NCI-H2107 treated with DMSO at 0.1 percent for 48 hours (cell line): ENCODE data around the gene GKN1.

Experiments used
- DNase-seq: peaks from one replicate; lab custom pipeline; 2025; ENCODE audit not compliant: unreplicated experiment; lab: John Stamatoyannopoulos, UW

GKN1 gene

DNA sequence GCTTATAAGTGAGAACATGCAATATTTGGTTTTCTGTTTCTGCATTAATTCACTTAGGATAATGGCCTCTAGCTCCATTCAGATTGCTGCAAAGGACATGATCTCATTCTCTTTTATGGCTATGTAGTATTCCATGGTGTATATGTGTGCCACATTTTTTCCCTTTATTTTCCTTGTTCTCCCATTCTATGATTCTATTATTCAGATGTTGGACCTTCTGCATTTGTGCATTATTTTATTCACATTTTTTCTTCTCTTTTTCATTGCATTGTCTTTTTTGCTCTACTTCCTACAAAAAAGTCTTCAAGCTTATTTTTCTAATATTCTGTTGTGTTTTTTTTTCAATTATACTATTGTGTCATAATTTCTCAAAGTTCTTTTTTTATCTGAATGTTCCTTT, 27.4 kb downstream of the GKN1 start:
- DNase-seq: no peak

DNA sequence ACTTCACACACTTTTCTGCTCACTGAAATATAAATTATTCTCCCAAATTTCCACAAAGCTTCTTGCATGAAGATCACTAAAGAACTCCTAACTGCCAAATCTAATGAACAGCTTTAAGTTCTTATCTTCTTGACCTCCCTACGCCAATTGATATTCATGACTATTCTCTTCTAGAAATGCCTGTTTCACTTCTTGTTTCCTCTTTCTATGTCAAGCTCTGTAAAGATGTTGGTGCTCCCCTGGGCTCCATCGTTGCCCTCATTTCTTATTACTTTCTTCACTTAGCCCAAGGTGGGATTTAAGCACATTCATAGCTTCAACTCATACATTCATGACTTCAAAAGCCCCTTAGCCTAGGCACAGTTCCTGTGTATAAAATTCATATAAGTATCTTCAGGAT, 29.3 kb downstream of the GKN1 start:
- no peak for DNase-seq

DNA sequence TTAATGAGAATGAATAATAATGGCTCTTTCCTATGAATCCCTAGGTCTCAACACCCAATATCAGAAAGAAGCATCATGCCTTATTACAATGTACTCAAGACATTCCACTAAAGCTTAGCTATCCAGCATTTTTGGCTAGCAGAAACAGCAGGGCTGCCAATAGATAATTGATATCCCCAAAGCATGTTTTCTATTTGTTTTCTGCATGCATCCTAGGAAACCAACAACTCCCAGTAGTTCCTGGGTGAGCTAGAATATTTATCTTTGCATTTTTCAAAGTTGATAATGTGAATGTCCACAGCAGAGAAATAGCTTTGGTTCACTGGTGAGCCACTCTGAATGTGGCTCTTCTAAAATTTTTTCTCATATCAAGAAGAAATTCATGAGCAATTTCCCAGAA, 32.7 kb downstream of the GKN1 start:
- DNase-seq: no peak

DNA sequence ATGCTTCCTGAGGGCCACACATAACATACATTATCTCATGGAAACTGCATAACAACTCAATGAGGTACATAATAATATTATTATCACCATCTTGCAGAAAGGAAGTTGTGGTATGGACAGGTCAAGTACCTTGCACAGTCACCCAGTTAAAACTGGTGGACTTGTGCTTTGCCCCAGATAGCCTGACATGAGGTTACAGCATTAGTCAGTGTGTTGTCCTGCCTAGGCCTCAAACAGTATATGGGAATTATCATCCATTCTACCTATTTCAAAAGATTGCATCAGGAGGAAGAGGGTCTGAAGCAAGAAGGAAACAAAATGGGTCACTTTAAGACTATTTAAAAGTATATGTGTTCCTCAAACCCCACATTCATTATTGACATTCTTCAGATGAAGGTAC, 33.2 kb downstream of the GKN1 start:
- DNase-seq: no peak

DNA sequence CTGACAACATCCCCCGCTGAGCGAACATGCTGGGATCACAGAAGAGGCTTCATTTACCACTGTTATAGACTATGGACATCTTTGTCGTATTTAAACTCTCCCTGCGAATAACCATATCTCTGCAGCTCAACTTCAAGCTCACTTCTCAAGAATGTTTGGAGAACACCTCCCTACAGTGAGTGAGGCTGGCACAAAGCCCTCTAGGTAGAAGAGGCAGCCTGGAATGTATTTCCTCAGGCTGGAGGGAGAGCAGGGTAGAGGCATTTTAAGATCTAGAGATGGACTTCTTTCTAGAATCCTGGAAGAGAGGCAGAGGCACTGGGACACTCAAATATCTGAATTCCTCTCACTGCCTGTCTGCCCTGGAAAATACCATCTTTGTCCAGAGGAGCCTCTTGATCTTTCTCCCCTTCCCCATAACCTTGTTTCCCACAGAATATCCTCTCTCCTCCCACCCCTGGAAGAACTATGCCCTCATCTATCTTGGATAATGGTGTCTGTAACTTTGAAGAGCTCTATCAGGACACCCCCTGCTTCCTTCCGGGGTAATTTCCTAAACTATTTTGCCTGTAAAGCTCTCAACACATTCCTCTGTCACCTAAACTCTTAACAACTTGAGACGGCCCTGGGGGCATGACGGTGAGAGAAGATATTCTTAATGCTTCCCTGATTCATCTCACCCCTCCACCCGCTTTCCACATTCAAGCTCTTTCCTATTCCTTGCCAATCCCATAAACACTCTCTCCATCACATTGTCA, 36.2 kb downstream of the GKN1 start:
- no peak for DNase-seq

DNA sequence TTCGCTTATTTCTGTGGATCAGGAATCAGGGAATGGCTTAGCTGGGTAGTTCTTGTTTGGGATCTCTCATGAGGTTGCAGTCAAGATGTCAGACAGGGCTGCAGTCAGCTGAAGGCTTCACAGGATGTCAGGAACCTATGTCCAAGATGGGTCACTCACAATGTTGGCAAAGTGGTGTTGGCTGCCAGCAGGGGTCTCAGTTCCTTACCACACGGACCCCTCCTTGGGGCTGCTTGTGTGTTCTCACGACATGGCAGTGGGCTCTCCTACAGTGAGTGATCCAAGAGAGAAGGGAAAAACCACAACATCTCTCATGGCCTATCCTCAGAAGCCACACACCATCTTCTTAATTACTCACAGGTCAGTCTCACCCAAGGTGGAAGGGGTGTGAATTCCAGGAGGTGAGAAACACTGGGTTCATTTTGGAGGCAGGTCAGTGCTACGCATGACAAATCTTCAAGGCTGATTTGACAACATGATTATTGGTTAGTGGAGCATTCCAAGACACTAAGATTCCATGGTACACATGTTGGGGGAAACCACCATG, 37.2 kb downstream of the GKN1 start:
- no peak for DNase-seq

DNA sequence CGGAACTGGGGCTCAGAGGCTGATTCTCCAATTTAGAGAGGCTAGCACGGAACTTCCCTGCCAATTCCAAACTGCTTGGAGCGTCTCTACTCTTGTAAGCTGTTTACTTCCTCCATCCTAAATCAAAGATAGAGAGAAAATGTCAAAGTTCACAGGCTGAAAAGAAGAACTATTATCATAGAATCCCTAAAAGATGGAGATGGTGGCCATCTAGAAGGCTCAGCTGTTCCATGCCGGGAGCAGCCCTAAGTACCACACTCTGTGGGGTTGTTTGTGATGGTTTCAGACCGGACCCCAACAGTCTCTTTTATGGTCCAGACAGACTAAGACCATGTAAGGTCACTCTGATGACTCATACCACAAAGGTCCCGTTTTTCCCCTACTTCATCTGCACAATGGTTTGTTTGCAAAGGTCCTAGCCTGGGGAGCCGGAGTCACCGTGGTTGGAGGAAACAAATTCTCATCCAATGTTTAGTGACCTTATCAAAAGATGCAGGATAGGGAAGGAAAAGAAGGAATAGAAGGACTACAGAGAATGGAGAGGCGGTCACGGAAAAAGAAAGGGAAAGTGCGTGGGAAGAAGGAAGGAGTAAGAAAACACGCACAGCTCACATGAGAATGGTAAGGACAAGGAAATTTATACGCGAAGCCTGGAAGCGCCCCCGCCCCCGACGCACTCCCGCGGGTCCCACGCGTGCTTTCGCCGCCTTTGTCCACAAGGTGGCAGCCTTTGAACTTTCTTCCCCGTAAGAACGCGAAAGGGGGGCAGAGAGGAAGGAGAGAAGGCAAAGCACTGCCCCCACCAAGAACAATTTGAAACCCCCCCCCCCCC, 38.1 kb downstream of the GKN1 start:
- peak; percentile 61 for DNase-seq

DNA sequence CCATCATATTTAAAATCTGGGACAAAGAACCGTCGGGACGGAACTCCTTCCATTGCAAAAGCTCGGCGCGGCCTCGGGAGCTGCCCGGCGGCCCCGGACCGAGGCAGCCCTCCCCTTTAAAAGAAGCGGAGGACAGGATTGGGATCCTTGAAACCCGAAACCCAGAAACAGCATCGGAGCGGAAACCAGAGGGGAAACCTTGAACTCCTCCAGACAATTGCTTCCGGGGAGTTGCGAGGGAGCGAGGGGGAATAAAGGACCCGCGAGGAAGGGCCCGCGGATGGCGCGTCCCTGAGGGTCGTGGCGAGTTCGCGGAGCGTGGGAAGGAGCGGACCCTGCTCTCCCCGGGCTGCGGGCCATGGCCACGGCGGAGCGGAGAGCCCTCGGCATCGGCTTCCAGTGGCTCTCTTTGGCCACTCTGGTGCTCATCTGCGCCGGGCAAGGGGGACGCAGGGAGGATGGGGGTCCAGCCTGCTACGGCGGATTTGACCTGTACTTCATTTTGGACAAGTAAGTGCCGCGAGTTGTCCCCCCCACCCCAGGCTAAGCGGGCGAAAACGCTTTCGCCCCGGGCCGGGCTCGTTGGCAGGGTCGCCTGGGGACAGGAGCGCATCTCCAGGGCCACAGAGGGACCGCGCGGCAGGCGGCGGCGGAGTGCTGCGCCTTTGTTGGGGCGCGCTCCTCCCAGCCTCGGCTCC, 38.9 kb downstream of the GKN1 start, which contains the start of gene ANTXR1:
Gene ANTXR1 (plus strand): TSS at position 38 of the 698 bp plus-strand sequence. CDS start 321 bp downstream, at position 359.
- peak; percentile 61 for DNase-seq

DNA sequence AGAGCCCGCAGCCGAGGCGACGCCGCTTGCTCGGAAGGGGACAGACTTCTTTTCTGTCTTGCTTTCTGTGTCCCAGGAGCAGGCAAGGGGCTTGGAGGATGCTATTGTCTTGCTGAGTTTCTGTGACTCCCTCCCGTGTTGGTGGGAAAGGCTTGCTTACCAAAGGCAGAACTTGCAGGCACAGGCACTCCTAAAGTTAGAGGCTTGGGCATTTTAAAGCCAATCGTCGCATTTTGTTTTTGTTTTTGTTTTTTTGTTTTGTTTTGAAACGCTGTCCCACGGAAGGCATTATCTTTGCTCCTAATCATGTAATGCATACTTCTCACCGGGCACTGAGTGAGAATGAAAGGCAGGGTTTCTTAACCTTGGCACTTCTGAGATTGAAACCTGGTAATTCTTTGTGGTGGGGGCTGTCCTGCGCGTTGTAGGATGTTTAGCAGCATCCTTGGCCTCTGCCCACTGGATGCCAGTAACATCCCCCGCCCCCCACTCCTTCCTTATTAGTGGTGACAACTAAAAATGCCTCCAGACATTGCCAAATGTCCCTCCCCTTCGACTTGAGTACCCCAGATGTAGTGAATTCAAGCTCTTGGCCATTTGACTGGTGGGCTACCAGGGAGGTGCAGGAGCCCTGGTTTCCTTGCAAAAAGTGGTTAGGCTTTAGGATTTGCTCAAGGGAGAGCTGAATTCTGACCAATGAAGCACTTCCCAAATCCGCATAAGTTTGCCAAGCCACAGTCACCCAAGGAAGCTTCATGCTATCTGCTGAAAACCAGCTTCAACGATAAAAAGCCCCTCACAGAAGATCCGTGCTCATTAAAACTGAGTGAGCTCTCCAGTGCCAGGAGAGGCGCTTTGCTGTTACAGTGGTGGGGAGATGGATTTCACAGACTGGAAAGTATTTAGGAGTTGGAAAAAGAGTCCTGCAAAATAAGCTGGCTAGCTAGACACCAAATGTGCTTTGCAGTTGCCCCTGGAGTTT, 39.7 kb downstream of the GKN1 start:
- no peak for DNase-seq

DNA sequence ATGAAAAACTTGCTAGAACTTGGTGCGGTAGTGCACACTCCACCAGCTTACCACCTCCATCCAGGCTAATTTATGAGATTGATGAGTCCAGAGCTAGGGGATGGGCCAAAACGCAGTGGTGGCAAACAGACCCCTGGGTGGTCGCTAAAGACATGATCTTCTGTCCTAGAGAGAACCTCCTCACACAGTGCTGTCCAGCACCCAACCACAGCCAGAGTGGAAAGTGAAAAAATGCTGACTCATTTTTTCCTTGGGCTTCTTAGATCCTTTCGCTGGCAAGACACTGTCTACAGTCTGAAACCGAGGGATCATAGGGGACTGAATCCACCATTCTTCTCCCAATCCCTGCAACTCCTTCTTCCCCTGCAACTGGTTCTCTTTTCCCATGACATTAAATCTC, 42.6 kb downstream of the GKN1 start:
- no peak for DNase-seq

DNA sequence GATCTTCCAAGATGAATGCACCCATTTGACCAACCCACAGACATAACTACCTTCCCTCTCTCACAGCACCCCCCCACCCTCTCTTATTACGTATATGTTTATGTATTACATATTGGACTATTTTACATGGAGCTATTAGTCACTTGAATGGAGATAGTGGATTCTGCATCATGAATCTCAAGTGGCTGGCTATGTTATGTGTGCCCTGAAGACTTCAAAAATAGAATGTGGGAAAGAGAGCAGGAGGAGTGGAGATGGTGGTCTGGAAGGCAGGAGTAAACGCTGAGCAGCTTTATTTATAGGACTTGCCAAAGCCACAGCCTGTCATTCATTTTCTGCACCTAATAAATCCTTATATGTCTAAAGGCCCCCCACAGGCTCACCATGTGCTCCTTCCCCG, 43.4 kb downstream of the GKN1 start:
- DNase-seq: no peak

DNA sequence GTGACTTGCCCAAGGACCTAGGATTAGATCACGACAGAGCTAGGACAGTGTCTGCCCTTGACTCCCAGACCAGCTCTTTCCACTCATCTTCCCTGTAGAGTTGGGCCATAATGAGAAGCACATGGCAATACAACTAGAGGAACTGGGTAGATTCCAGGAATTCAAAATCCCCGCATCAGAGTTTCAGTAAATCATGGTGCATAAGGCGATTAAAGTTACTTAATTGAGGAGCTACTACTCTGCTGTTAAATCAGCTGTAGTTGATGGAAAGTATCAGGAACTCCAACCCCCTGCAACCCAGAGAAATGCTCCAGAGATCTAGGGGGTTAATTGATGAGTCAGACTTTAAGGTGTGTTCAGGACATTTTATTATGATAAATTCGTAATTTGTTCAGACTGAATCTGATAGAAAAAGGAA, 44.3 kb downstream of the GKN1 start:
- DNase-seq: no peak

DNA sequence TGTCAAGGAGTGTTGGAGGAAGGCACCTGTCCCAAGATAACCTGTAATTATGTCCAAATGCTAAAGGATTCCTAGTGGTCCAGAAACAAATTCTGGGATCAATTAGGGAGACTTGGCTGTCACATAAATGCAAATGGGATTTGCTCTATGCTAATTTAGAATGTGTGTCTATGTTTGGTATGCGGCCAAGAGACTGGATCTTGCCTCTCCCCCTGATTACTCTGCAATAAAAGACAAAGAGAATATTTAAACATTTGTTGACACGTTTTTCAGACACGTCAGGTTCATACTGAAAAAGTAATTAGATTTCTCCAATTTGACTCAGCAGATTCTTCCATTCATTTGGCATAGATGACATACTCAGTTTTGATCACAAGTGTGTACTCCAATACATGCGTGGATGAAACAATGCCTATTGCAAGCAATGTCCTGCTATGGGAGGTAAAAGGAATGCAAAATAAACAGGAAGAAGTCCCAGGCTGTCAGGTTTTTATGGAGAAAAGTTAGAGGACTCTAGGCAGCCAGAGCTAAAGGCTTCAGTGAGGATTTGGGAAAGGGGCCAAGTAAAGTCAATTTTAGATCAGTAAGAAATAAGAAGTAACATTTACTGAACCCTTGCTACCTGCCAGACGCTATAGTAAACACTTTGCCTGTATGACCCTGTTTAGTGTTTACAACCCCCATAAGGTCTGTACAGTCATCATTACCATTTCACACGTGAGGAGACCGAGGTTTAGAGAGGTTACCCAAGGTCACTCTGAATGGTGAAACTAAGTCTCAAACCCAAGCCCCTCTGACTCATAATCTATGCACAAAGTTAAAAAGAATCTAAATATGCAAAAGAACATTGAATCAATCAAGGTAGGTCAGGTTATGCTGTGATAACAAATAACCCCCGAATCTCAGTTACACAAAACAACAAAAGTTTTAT, 46.3 kb downstream of the GKN1 start:
- no peak for DNase-seq

DNA sequence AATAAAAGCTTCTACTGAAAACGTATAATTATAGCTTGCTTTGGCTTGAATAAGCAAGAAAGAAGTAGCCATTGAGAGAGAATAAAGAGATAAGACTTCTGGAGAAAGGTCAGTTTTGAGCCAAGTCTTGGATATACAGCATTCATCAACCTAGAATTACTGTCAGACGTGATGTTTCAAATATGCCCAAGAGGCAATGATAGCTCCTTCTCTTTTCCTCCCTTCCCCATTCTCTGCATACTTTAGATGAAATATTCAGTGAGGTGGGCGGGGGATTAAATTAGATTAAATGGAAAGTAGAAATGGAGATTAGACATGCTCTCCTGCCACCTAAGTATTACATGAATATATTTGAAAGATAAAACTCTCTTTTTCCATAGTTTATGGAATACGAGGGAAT, 47.3 kb downstream of the GKN1 start:
- no peak for DNase-seq

DNA sequence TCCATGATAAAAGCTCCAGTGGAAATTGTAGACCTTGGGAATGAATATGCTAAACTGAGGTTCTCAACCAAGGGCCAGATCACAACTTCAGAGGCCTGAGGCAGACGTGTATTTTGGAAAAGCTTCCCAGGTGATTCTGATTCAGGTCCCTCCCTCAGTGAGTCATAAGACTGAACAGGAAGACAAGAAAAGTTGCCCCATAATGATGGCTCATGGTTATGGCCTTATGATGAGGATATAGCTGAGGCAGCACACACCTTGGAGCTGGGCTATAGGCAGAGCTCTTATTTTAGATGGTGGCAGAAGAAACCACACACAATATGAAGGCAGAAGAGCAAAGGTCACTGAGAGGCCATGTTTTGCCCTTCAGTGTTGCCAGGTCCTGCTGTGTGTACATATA, 48.1 kb downstream of the GKN1 start:
- no peak for DNase-seq

DNA sequence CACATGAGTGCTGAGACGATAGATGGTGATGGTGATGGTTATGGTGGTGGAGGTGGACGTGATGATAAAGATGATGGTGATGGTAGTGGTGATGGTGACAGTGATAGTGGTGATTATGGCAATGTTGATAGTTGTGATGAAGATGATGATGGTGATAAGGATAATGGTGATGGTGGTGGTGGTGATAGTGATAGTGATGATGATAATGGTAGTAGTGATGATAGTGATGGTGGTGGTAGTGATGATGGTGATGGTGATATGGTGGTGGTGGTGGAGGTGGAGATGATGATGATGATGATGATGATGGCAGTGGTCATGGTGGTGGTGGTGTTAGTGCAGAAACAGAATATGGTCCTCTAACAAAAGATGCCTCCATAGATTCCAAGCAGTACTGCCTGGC, 48.8 kb downstream of the GKN1 start:
- DNase-seq: no peak

DNA sequence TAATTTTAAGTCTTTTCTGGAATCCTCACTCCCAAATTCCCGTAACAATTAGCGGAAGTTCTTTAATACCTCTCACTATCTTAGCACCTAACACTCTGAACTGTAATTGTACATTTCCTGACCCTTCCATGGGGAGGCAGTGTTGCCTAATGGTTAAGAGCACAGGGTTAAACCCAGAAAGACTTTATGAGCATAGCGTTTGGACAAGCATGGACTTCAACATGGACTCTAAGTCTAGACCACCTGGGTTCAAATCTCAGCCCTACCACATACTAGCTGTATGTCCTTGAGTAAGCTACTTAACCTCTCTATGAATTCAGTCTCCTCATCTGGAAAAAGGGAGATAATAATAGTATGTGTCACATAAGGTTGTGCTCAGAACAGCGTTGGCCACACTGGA, 51.6 kb downstream of the GKN1 start:
- peak; percentile 55 for DNase-seq

DNA sequence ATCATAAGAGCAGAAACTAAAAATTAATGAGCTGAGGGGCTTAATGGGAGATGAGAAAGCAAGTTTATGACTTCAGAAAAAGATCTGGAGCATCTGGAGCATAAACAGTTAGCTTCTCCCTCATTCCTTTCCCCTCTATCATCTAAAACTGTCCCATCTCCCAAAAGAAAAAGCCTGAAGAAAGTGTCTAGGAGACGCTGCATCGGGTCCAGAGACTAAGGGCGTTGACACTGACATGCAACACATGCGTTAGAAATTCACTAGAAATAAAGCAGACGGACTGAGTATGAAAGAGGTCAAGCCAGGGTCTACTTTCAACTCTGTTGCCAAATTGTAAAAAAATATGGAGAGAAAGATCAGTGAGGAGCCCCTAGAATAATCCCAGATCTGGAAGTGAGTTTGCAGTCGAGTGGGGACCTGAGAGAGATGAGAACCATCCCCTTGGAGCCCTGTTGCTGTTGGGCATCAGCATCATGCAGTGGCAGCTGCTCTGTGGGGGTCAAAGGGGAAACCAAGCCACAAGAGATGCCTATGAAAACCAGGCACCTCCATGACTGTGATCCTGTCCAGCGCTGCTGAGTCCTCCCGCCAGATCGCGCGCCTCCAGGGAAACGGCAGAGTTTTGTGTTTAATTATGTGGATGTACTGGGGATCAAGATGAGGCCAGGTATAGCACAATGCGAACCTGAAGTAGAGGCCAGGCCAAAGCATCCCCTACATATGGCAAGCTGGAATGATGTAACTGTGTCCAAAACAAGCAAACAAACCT, 52.4 kb downstream of the GKN1 start:
- no peak for DNase-seq
